SU-DHL-6 (cell line): ENCODE measurements around the gene SDCBP2.

Experiments used
- H2AFZ ChIP-seq: fragments of 200-600 bp; sonication (generic); 2 replicates; pipeline ENCODE4 v1.6.1; 2014; ENCODE audit warnings: low read depth, mild to moderate bottlenecking, moderate library complexity, mixed read lengths, antibody characterized with exemption, low read length; ENCODE audit not compliant: severe bottlenecking
- H3F3A ChIP-seq: fragments of 200-600 bp; shearing (Covaris generic); 2 replicates; pipeline ENCODE4 v1.6.0; 2016; ENCODE audit warnings: antibody characterized with exemption, mild to moderate bottlenecking; ENCODE audit not compliant: insufficient read depth
- H3K27ac ChIP-seq: fragments of 200-600 bp; sonication (generic); 2 replicates; pipeline ENCODE4 v1.5.1; 2016; ENCODE audit warnings: low read depth, mild to moderate bottlenecking, low read length, moderate library complexity, mixed read lengths
- H3K27me3 ChIP-seq: fragments of 200-600 bp; sonication (generic), shearing (Covaris generic); 2 replicates; pipeline ENCODE4 v1.6.0; 2014; ENCODE audit warnings: mild to moderate bottlenecking, low read length
- H3K36me3 ChIP-seq: fragments of 200-600 bp; sonication (generic); 2 replicates; pipeline ENCODE4 v1.6.1; 2014; ENCODE audit warnings: mild to moderate bottlenecking, low read length, mixed read lengths
- H3K4me2 ChIP-seq: fragments of 300-600, 200-600 bp; shearing (Covaris generic), sonication (generic); 2 replicates; pipeline ENCODE4 v1.6.0; 2014; ENCODE audit warnings: low read length, low read depth, mild to moderate bottlenecking; ENCODE audit not compliant: poor library complexity, severe bottlenecking
- H3K4me3 ChIP-seq: fragments of 200-600 bp; sonication (generic); 2 replicates; pipeline ENCODE4 v1.5.1; 2014; ENCODE audit warnings: antibody characterized with exemption, low read length, mild to moderate bottlenecking, mixed read lengths; ENCODE audit not compliant: insufficient read depth, poor library complexity, severe bottlenecking
- H3K79me2 ChIP-seq: fragments of 200-600 bp; sonication (generic); 2 replicates; pipeline ENCODE4 v1.6.1; 2014; ENCODE audit warnings: mild to moderate bottlenecking, low read length, moderate library complexity; ENCODE audit not compliant: insufficient read depth
- H3K9ac ChIP-seq: fragments of 200-600 bp; sonication (generic); 2 replicates; pipeline ENCODE4 v1.7.0; 2014; ENCODE audit warnings: mild to moderate bottlenecking, low read length
- H3K9me2 ChIP-seq: fragments of 200-600 bp; sonication (generic); replicated peaks from 2 replicates; pipeline ENCODE4 v1.6.1; 2014; ENCODE audit warnings: low read length; ENCODE audit not compliant: insufficient read depth
- H3K9me3 ChIP-seq: fragments of 200-600 bp; sonication (generic); 2 replicates; pipeline ENCODE4 v1.6.1; 2014; ENCODE audit warnings: low read length, mixed read lengths; ENCODE audit not compliant: insufficient read depth
- H4K20me1 ChIP-seq: fragments of 200-600 bp; sonication (generic); 2 replicates; pipeline ENCODE4 v1.6.1; 2014; ENCODE audit warnings: low read depth, mild to moderate bottlenecking, antibody characterized with exemption, low read length, moderate library complexity, mixed read lengths
- EZH2phosphoT487 ChIP-seq: fragments of 200-600 bp; sonication (generic), shearing (Covaris generic); conservative IDR thresholded peaks from 2 replicates; pipeline ENCODE4 v1.6.1; 2018; ENCODE audit warnings: mild to moderate bottlenecking, antibody characterized with exemption, low read length, moderate library complexity, mixed read lengths
- TF ChIP-seq, protein P1 (sequence below): fragments of 200-600 bp; sonication (generic); IDR thresholded peaks from one replicate; pipeline ENCODE4 v1.5.1; 2017; ENCODE audit warnings: antibody characterized with exemption, mild to moderate bottlenecking, low read length, moderate library complexity; ENCODE audit not compliant: insufficient read depth, poor library complexity, severe bottlenecking

The SDCBP2 gene

DNA sequence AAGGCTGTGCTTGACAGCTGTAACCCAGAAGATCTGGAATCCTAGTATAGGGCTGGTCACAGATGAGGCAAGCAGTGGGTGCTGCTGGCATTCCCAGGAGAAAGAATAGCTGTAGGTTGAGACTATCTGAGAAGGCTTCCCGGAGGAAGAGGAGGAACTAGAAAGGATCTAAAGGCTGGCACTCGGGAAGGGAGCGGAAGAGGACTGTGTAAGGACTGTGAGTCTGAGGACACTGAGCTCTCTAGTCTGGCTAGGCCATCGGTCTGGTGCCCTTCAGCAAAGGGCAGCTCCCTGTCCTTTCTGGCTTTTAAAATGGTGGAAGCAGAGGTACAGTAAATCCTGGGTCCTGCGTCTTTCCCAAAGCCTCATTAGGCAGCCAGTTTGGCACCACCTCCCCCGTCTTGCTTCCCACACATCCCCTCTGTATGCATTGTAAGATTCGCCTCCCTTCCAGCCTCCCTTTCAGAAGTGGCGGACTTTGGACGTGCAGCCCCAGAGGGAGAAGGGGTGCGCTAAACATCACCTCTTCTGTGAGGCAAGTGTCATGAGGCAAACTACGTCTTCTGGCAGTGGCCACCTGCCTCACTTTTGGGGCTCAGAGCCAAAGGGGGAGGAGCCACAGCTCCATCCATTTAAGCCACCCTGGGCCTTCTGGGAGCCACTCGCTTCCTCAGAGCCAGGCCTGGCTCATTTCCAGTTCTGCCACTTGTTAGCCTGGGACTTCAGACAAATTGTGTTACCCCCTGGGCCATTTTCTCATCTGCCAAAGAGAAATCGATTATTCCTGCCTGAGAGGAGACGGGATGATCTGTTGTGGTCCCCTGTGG, 54.2 kb downstream of the SDCBP2 start:
- H3K4me2 ChIP-seq, result no peak overlapping the region
- H3F3A ChIP-seq, result no peaks in the 10 kb centered on the region
- H3K4me3 ChIP-seq, result no peak overlapping the region
- H3K27me3 ChIP-seq, result no peaks in the 10 kb centered on the region
- TF ChIP-seq, protein P1, sequence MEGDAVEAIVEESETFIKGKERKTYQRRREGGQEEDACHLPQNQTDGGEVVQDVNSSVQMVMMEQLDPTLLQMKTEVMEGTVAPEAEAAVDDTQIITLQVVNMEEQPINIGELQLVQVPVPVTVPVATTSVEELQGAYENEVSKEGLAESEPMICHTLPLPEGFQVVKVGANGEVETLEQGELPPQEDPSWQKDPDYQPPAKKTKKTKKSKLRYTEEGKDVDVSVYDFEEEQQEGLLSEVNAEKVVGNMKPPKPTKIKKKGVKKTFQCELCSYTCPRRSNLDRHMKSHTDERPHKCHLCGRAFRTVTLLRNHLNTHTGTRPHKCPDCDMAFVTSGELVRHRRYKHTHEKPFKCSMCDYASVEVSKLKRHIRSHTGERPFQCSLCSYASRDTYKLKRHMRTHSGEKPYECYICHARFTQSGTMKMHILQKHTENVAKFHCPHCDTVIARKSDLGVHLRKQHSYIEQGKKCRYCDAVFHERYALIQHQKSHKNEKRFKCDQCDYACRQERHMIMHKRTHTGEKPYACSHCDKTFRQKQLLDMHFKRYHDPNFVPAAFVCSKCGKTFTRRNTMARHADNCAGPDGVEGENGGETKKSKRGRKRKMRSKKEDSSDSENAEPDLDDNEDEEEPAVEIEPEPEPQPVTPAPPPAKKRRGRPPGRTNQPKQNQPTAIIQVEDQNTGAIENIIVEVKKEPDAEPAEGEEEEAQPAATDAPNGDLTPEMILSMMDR, result no peak
- TF ChIP-seq EZH2phosphoT487, result no peak
- no peak overlapping the region for H3K9ac ChIP-seq
- no peaks in the 10 kb centered on the region for H3K9me2 ChIP-seq
- H4K20me1 ChIP-seq, result no peaks in the 10 kb centered on the region
- H3K79me2 ChIP-seq, result no peaks in the 10 kb centered on the region
- H3K36me3 ChIP-seq, result no peaks in the 10 kb centered on the region
- no peak overlapping the region for H2AFZ ChIP-seq
- no peak overlapping the region for H3K27ac ChIP-seq
- H3K9me3 ChIP-seq, result no peaks in the 10 kb centered on the region

GRCh38 chr20:1273366-1273765, 55.6 kb downstream of the SDCBP2 start:
- no peaks in the 10 kb centered on the region for H3F3A ChIP-seq
- no peaks in the 10 kb centered on the region for H3K27me3 ChIP-seq
- no peaks in the 10 kb centered on the region for H3K9me3 ChIP-seq
- no peak overlapping the region for H3K27ac ChIP-seq
- no peaks in the 10 kb centered on the region for H4K20me1 ChIP-seq
- TF ChIP-seq, protein P1, result no peak
- TF ChIP-seq EZH2phosphoT487, result no peak
- H2AFZ ChIP-seq, result no peak overlapping the region
- H3K79me2 ChIP-seq, result no peaks in the 10 kb centered on the region
- no peak overlapping the region for H3K4me2 ChIP-seq
- H3K9ac ChIP-seq, result no peak overlapping the region
- H3K4me3 ChIP-seq, result no peak overlapping the region
- no peaks in the 10 kb centered on the region for H3K36me3 ChIP-seq
- H3K9me2 ChIP-seq, result no peaks in the 10 kb centered on the region

GRCh38 chr20:1272368-1273100, 56.4 kb downstream of the SDCBP2 start:
- H3K9me3 ChIP-seq, result no peaks in the 10 kb centered on the region

More at GRCh38 chr20:1272368-1273100, 56.4 kb downstream of the SDCBP2 start:
- Histone ChIP-seq H2AFZ (no peak overlapping the region), H3K4me3 (no peak overlapping the region), H3K79me2 (no peaks in the 10 kb centered on the region), H3F3A (no peaks in the 10 kb centered on the region), H3K36me3 (no peaks in the 10 kb centered on the region), H3K9me2 (no peaks in the 10 kb centered on the region), H3K27me3 (no peaks in the 10 kb centered on the region), H3K9ac (no peak overlapping the region), H3K27ac (no peak overlapping the region), H4K20me1 (no peaks in the 10 kb centered on the region), H3K4me2 (no peak overlapping the region)
- TF ChIP-seq, protein P1, result no peak
- TF ChIP-seq EZH2phosphoT487, result no peak
